Measurements from ENCODE around the gene EMC6.

Gene EMC6

DNA sequence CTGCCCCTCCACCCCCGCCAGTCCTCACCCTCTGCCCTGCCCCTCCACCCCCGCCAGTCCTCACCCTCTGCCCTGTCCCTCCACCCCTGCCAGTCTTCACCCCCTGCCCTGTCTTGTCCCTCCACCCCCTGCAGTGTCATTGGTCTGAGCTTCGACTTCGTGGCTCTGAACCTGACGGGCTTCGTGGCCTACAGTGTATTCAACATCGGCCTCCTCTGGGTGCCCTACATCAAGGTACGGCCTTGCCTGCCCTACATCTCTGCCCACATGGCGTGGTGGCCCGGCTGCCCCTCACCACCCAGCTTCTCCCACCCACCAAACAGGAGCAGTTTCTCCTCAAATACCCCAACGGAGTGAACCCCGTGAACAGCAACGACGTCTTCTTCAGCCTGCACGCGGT, 12.3 kb upstream of the EMC6 start:
- TF ChIP-seq, protein P1, sequence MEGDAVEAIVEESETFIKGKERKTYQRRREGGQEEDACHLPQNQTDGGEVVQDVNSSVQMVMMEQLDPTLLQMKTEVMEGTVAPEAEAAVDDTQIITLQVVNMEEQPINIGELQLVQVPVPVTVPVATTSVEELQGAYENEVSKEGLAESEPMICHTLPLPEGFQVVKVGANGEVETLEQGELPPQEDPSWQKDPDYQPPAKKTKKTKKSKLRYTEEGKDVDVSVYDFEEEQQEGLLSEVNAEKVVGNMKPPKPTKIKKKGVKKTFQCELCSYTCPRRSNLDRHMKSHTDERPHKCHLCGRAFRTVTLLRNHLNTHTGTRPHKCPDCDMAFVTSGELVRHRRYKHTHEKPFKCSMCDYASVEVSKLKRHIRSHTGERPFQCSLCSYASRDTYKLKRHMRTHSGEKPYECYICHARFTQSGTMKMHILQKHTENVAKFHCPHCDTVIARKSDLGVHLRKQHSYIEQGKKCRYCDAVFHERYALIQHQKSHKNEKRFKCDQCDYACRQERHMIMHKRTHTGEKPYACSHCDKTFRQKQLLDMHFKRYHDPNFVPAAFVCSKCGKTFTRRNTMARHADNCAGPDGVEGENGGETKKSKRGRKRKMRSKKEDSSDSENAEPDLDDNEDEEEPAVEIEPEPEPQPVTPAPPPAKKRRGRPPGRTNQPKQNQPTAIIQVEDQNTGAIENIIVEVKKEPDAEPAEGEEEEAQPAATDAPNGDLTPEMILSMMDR (IDR thresholded peaks at IDR 0.05; ENCODE audit: insufficient read depth, low read depth, low read length, missing control alignments), result no peak
- H3K4me3 ChIP-seq (ENCODE audit: low read depth, low read length), result no peak overlapping the region
- DNase-seq (ENCODE audit: low read depth), result no peak

DNA sequence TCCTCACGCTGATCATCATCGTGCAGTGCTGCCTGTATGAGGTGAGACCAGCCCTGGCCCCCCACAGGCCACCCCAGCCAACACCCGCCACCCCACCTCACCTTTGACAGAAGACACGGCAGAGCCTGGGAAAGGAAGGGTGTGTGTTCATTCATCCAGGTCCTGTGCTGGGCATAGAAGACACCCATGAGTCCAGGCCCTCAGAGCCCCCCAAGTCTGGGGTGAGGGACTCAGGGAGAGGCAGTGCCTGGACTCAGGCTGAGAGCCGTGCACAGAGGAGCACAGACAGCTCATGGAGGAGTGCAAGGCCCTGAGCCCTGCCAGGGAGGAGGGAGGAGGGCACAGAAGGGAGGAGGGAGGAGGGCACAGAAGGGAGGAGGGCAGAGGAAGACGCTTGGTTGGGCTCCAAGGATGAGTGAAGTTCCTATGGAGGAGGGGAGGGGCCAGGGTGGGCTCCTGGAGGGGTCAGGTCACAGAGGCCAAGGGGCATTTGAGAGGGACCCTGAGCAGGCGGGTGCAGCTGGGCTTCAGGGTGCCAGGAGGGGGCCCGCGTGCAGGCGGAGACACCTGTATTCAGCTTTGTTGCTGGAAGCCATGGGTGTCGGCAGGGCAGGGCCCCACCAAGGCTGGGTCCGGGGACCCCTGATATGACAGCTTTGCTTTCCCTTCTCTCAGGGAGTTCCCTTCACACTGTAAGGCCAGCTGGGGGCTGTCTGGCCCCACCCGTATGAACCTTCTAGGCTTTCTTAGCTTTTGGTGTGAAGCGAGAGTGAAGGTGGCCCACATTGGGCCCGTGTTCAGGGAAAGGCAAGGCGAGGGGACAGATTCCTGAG, 11.6 kb upstream of the EMC6 start:
- no peak for DNase-seq (ENCODE audit: low read depth)
- no peak overlapping the region for H3K4me3 ChIP-seq (ENCODE audit: low read depth, low read length)
- TF ChIP-seq, protein P1 (IDR thresholded peaks at IDR 0.05; ENCODE audit: insufficient read depth, low read depth, low read length, missing control alignments), result no peak

DNA sequence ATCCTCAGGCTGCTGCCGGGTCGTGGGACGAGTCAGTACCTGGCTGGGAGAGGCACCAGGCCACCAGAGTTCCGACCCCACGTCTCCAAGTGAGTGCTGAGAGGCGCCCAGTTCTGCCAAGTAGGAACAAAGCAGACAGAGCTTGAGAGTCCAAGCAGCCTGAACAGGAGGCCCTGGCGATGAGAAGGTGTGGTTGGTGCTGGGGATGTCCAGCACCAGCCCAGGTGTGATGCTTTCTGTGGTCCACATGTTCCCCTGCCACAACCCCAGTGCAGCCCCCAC, 11.1 kb upstream of the EMC6 start:
- no peak overlapping the region for H3K4me3 ChIP-seq (ENCODE audit: low read depth, low read length)
- no peak for DNase-seq (ENCODE audit: low read depth)
- TF ChIP-seq, protein P1 (IDR thresholded peaks at IDR 0.05; ENCODE audit: insufficient read depth, low read depth, low read length, missing control alignments), result no peak

DNA sequence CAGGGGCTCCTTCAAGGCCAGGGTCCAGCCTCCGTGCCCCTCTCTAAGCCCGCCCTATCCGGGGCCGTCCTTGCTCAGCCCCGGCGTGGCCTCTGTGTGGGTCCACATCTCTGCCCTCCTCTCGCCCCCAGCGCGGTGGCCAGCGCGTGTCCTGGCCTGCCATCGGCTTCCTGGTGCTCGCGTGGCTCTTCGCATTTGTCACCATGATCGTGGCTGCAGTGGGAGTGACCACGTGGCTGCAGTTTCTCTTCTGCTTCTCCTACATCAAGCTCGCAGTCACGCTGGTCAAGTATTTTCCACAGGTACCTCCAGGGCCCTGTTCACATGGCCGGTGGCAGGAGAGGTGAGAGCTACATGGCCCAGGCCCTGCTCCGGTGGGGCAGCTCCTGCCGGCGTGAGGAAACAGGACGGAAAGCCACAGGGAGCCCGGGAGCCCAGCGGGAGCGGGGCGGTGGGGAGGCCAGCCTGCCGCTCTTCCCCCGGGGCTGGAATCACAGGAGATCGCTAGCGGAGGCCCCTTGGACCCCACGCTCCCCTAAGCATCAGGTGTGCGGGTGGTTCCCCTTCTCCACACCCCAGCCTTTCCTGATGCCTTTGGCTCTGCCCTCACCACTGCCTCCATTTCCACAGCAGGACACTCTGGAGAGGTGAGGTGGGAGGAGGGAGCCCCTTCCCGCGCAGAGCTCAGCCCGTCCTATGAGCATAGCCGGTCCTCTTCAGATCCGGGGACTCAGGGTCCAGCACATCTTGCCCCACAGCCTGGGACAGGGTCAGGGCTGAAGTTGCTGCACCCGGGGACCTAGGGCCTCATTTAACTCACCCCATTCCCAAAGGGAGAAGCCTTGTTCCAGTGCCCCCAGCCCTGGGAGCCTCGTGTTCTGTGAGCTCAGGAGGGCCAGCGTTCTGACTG, 10.5 kb upstream of the EMC6 start:
- no peak overlapping the region for H3K4me3 ChIP-seq (ENCODE audit: low read depth, low read length)
- TF ChIP-seq, protein P1 (IDR thresholded peaks at IDR 0.05; ENCODE audit: insufficient read depth, low read depth, low read length, missing control alignments), result no peak

DNA sequence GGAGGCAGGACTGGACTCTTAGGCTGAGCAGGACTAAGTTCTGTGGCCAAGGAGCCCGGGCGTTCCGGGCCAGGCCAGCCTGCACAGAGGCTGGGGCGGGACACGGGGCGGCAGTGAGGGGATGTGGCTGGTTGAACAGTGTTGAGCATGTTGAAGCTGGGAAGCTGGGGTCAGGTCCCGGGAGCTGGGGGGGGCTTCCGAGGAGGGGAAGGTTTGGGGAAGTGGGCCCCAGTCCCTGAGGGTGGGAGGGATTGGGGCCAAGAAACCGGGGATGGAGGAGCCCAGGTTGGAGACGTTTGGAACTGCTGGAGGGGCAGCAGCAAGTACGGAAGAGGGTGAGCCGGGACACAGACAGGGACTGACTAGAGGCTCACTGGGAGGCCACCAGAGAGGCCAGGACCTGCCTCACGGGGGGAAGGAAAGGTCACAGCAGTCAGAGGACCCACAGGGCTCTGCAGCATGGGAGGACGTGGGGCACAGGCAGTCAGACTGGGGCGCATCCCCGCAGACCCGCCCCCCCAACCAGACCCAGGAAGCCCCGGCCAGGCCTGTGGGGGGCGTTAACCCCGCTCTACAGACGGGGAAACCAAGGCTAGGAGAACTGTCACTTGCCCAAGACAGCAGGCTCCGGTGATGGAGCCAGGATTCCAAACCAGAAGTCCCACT, 9.7 kb upstream of the EMC6 start:
- TF ChIP-seq, protein P1 (IDR thresholded peaks at IDR 0.05; ENCODE audit: insufficient read depth, low read depth, low read length, missing control alignments), result no peak
- DNase-seq (ENCODE audit: low read depth), result no peak
- no peak overlapping the region for H3K4me3 ChIP-seq (ENCODE audit: low read depth, low read length)

More for the DNA sequence above, 10.5 kb upstream of the EMC6 start:
- DNase-seq (ENCODE audit: low read depth), result no peak

DNA sequence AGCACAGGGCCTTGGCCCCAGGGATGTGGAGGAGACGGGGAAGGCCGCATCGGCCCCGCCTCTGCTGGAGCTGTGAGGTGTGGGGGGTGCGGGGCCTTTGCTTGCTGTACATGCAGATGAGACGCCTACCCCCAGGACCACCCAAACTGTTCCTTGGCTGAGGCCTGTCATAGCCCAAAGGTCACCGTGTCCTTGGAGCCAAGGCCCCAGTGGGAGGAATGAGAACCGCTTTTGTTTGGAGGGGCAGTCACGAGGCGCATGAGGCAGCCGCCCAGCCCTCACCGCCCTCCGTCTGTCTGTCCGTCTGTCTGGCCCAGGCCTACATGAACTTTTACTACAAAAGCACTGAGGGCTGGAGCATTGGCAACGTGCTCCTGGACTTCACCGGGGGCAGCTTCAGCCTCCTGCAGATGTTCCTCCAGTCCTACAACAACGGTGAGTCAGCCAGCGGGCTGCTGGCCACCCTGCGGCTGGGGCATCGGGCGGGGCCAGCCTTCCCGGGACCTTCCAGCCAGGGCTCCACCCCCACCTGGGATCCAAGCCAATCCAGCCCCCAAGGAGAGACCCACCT, 9.0 kb upstream of the EMC6 start:
- no peak overlapping the region for H3K4me3 ChIP-seq (ENCODE audit: low read depth, low read length)
- no peak for DNase-seq (ENCODE audit: low read depth)
- TF ChIP-seq, protein P1 (IDR thresholded peaks at IDR 0.05; ENCODE audit: insufficient read depth, low read depth, low read length, missing control alignments), result no peak

All from GM12865 (cell line).